SK-N-MC (cell line): ENCODE results near the gene RNASE9.

Source experiments
- EZH2 ChIP-seq: fragments of 200-600 bp; sonication (generic); IDR thresholded peaks from one replicate; pipeline ENCODE4 v1.6.1; 2017; ENCODE audit warnings: antibody characterized with exemption
- POLR2AphosphoS5 ChIP-seq: IDR thresholded peaks from 2 replicates; pipeline ENCODE4 v1.6.1; 2012; ENCODE audit warnings: mild to moderate bottlenecking, low read depth, low read length, borderline replicate concordance

DNA sequence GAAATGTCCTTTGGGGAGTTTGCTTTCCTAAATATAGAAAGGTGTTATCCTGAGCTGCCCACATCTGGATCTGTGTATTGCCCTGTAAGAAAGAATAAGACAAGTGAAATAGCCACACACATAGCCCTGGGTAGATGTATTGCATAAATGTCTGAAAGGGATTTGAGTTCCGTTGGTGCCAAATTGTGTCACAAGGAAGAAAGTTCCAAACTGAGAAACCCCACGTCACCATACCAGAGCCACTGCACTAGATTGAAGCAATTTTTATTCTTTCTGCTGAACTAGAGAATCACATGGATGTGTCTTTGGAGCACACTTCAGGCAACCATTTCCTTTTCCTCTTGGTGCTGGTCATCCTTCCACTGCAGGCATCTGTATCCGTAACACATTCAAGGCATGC lies 5.0 kb downstream of the RNASE9 start:
- TF ChIP-seq EZH2: no peak
- no peak for TF ChIP-seq POLR2AphosphoS5
